ENCODE data around the gene C1QA.

The C1QA gene

GRCh38 chr1:22600817-22601605 lies 35.4 kb upstream of the C1QA start:
- DNase-seq (ENCODE audit: insufficient read length, low spot score) = no peak
- no peak for TF ChIP-seq CTCF (IDR thresholded peaks at IDR 0.05; ENCODE audit: insufficient read depth, missing control alignments)
- no peak for FAIRE-seq

- DNase-seq (ENCODE audit: insufficient read length, low spot score) (no peak), FAIRE-seq (no peak)
- no peak for TF ChIP-seq CTCF (IDR thresholded peaks at IDR 0.05; ENCODE audit: insufficient read depth, missing control alignments)
Measured at GRCh38 chr1:22601610-22602009, 34.8 kb upstream of the C1QA start.

GRCh38 chr1:22602060-22602740 lies 34.2 kb upstream of the C1QA start:
- no peak for FAIRE-seq
- no peak for TF ChIP-seq CTCF (IDR thresholded peaks at IDR 0.05; ENCODE audit: insufficient read depth, missing control alignments)
- no peak for DNase-seq (ENCODE audit: insufficient read length, low spot score)

GRCh38 chr1:22606161-22606560 lies 30.3 kb upstream of the C1QA start:
- TF ChIP-seq CTCF (IDR thresholded peaks at IDR 0.05; ENCODE audit: insufficient read depth, missing control alignments) = no peak
- FAIRE-seq = no peak
- DNase-seq (ENCODE audit: insufficient read length, low spot score) = no peak

GRCh38 chr1:22607154-22607553 lies 29.3 kb upstream of the C1QA start:
- no peak for TF ChIP-seq CTCF (IDR thresholded peaks at IDR 0.05; ENCODE audit: insufficient read depth, missing control alignments)
- DNase-seq (ENCODE audit: insufficient read length, low spot score) (no peak), FAIRE-seq (no peak)

- DNase-seq (ENCODE audit: insufficient read length, low spot score) (no peak), FAIRE-seq (no peak)
Measured at GRCh38 chr1:22608361-22608760, 28.1 kb upstream of the C1QA start.

More at GRCh38 chr1:22608361-22608760, 28.1 kb upstream of the C1QA start:
- TF ChIP-seq CTCF (IDR thresholded peaks at IDR 0.05; ENCODE audit: insufficient read depth, missing control alignments) = no peak

Data from D721Med (cell line).